HG02884 (cell line): ENCODE measurements around the gene PODNL1.
A peak's percentile ranks its signal among the peaks of the same experiment; 100 is the strongest.
"Not testable (repeated sequence)": the region's sequence is repeated elsewhere in the genome, so short reads cannot be mapped to it uniquely, and the experiment has no call there.

Experiments
- ATAC-seq: cut with Tn5 transposase; IDR thresholded peaks from one replicate; pipeline ENCODE4 v1.9.1; 2021; ENCODE audit warnings: mild to moderate bottlenecking, moderate library complexity; ENCODE audit not compliant: unreplicated experiment

The PODNL1 gene

GRCh38 chr19:13930402-13930801 is 7.8 kb downstream of the PODNL1 start:
- ATAC-seq = no peak

- ATAC-seq = no peak
Observed at GRCh38 chr19:13929956-13930355, 8.3 kb downstream of the PODNL1 start.

- no peak for ATAC-seq
Observed at GRCh38 chr19:13929340-13929739, 8.9 kb downstream of the PODNL1 start.

- ATAC-seq = no peak
Observed at GRCh38 chr19:13926715-13927114, 11.5 kb downstream of the PODNL1 start.

- ATAC-seq = no peak
Observed at GRCh38 chr19:13926010-13926409, 12.2 kb downstream of the PODNL1 start.

GRCh38 chr19:13923194-13923987 is 14.8 kb downstream of the PODNL1 start:
- no peak for ATAC-seq

GRCh38 chr19:13922118-13922517 is 16.1 kb downstream of the PODNL1 start:
- ATAC-seq = not testable (repeated sequence)

GRCh38 chr19:13920940-13921747 is 17.1 kb downstream of the PODNL1 start:
- no peak for ATAC-seq

- no peak for ATAC-seq
Observed at GRCh38 chr19:13920524-13920923, 17.7 kb downstream of the PODNL1 start.

- no peak for ATAC-seq
Observed at GRCh38 chr19:13918726-13919411, 19.3 kb downstream of the PODNL1 start.

GRCh38 chr19:13917888-13918406 is 20.3 kb downstream of the PODNL1 start:
- no peak for ATAC-seq

- no peak for ATAC-seq
Observed at GRCh38 chr19:13914777-13915176, 23.4 kb downstream of the PODNL1 start.

- no peak for ATAC-seq
Observed at GRCh38 chr19:13913352-13913751, 24.9 kb downstream of the PODNL1 start.

- no peak for ATAC-seq
Observed at GRCh38 chr19:13909430-13909829, 28.8 kb downstream of the PODNL1 start.

- no peak for ATAC-seq
Observed at GRCh38 chr19:13908674-13909073, 29.5 kb downstream of the PODNL1 start.

GRCh38 chr19:13906910-13907309 is 31.3 kb downstream of the PODNL1 start:
- no peak for ATAC-seq

- peak; percentile 5 for ATAC-seq
Observed at GRCh38 chr19:13906521-13906904, 31.7 kb downstream of the PODNL1 start.

- ATAC-seq = peak; percentile 62
Observed at GRCh38 chr19:13905634-13906520, 32.3 kb downstream of the PODNL1 start, which contains the start of the genes BRME1 and CC2D1A. TSS of gene BRME1 (minus strand) at chr19:13906117. CDS start at chr19:13904892, 1,225 bp downstream. TSS of gene CC2D1A (plus strand) at chr19:13906201. CDS start at chr19:13906442, 241 bp downstream.

GRCh38 chr19:13902993-13903555 is 35.1 kb downstream of the PODNL1 start:
- no peak for ATAC-seq
